ENCODE measurements around the gene UHRF1.
A peak's percentile ranks its signal among the peaks of the same experiment; 100 is the strongest.

The UHRF1 gene

GRCh38 chr19:4976401-4977298, 67.3 kb downstream of the UHRF1 start:
- H3K4me1 ChIP-seq (ENCODE audit: control insufficient read depth, insufficient read depth, low read length) = peaks cover 65% of the 10 kb centered on the region
- DNase-seq (ENCODE audit: low read depth) = peak; percentile 62

GRCh38 chr19:4977299-4978174, 68.2 kb downstream of the UHRF1 start:
- H3K9ac ChIP-seq (ENCODE audit: low read length) = peak overlapping the region; percentile 79
- peak; percentile 92 for DNase-seq (ENCODE audit: low read depth)
- no peaks in the 10 kb centered on the region for H3K36me3 ChIP-seq (ENCODE audit: control insufficient read depth, insufficient read depth, low read length, severe bottlenecking)
- no peaks in the 10 kb centered on the region for H3K9me3 ChIP-seq (ENCODE audit: control insufficient read depth, low read length)
- peaks cover 56% of the 10 kb centered on the region for H3K4me1 ChIP-seq (ENCODE audit: control insufficient read depth, insufficient read depth, low read length)
- H3K27me3 ChIP-seq (replicated peaks; ENCODE audit: control insufficient read depth, insufficient read depth, low read length) = no peaks in the 10 kb centered on the region
- peak overlapping the region; percentile 70 for H3K4me3 ChIP-seq (ENCODE audit: low read length)

More at GRCh38 chr19:4976401-4977298, 67.3 kb downstream of the UHRF1 start:
- H3K9ac ChIP-seq (ENCODE audit: low read length) = peak overlapping the region; percentile 79
- H3K4me3 ChIP-seq (ENCODE audit: low read length) = peak overlapping the region; percentile 70
- H3K27me3 ChIP-seq (replicated peaks; ENCODE audit: control insufficient read depth, insufficient read depth, low read length) = no peaks in the 10 kb centered on the region
- no peaks in the 10 kb centered on the region for H3K9me3 ChIP-seq (ENCODE audit: control insufficient read depth, low read length)
- H3K36me3 ChIP-seq (ENCODE audit: control insufficient read depth, insufficient read depth, low read length, severe bottlenecking) = no peaks in the 10 kb centered on the region

- Histone ChIP-seq H3K27me3 (replicated peaks; ENCODE audit: control insufficient read depth, insufficient read depth, low read length) (no peaks in the 10 kb centered on the region), H3K36me3 (ENCODE audit: control insufficient read depth, insufficient read depth, low read length, severe bottlenecking) (no peaks in the 10 kb centered on the region), H3K9ac (ENCODE audit: low read length) (no peak overlapping the region), H3K4me3 (ENCODE audit: low read length) (no peak overlapping the region), H3K9me3 (ENCODE audit: control insufficient read depth, low read length) (no peaks in the 10 kb centered on the region), H3K4me1 (ENCODE audit: control insufficient read depth, insufficient read depth, low read length) (peaks cover 45% of the 10 kb centered on the region)
- no peak for DNase-seq (ENCODE audit: low read depth)
These were observed 70.0 kb downstream of the UHRF1 start for GRCh38 chr19:4979211-4979807.

GRCh38 chr19:4980067-4980466, 70.8 kb downstream of the UHRF1 start:
- Histone ChIP-seq H3K36me3 (ENCODE audit: control insufficient read depth, insufficient read depth, low read length, severe bottlenecking) (no peaks in the 10 kb centered on the region), H3K4me3 (ENCODE audit: low read length) (no peak overlapping the region), H3K9ac (ENCODE audit: low read length) (no peak overlapping the region), H3K9me3 (ENCODE audit: control insufficient read depth, low read length) (no peaks in the 10 kb centered on the region), H3K27me3 (replicated peaks; ENCODE audit: control insufficient read depth, insufficient read depth, low read length) (no peaks in the 10 kb centered on the region), H3K4me1 (ENCODE audit: control insufficient read depth, insufficient read depth, low read length) (peaks cover 40% of the 10 kb centered on the region)
- peak; percentile 17 for DNase-seq (ENCODE audit: low read depth)

GRCh38 chr19:4980838-4981680, 71.8 kb downstream of the UHRF1 start:
- no peak overlapping the region for H3K9ac ChIP-seq (ENCODE audit: low read length)
- H3K36me3 ChIP-seq (ENCODE audit: control insufficient read depth, insufficient read depth, low read length, severe bottlenecking) = no peaks in the 10 kb centered on the region
- H3K27me3 ChIP-seq (replicated peaks; ENCODE audit: control insufficient read depth, insufficient read depth, low read length) = no peaks in the 10 kb centered on the region
- no peak overlapping the region for H3K4me3 ChIP-seq (ENCODE audit: low read length)
- peaks cover 33% of the 10 kb centered on the region for H3K4me1 ChIP-seq (ENCODE audit: control insufficient read depth, insufficient read depth, low read length)
- DNase-seq (ENCODE audit: low read depth) = no peak
- H3K9me3 ChIP-seq (ENCODE audit: control insufficient read depth, low read length) = no peaks in the 10 kb centered on the region

- no peaks in the 10 kb centered on the region for H3K36me3 ChIP-seq (ENCODE audit: control insufficient read depth, insufficient read depth, low read length, severe bottlenecking)
These were observed 72.3 kb downstream of the UHRF1 start for GRCh38 chr19:4981681-4981958.

GRCh38 chr19:4983346-4984105, 74.2 kb downstream of the UHRF1 start:
- Histone ChIP-seq H3K9me3 (ENCODE audit: control insufficient read depth, low read length) (no peaks in the 10 kb centered on the region), H3K9ac (ENCODE audit: low read length) (no peak overlapping the region), H3K4me1 (ENCODE audit: control insufficient read depth, insufficient read depth, low read length) (peaks cover 25% of the 10 kb centered on the region), H3K36me3 (ENCODE audit: control insufficient read depth, insufficient read depth, low read length, severe bottlenecking) (no peaks in the 10 kb centered on the region), H3K4me3 (ENCODE audit: low read length) (no peak overlapping the region), H3K27me3 (replicated peaks; ENCODE audit: control insufficient read depth, insufficient read depth, low read length) (no peaks in the 10 kb centered on the region)
- no peak for DNase-seq (ENCODE audit: low read depth)

More at GRCh38 chr19:4981681-4981958, 72.3 kb downstream of the UHRF1 start:
- no peaks in the 10 kb centered on the region for H3K27me3 ChIP-seq (replicated peaks; ENCODE audit: control insufficient read depth, insufficient read depth, low read length)
- H3K4me3 ChIP-seq (ENCODE audit: low read length) = no peak overlapping the region
- no peak overlapping the region for H3K9ac ChIP-seq (ENCODE audit: low read length)
- H3K4me1 ChIP-seq (ENCODE audit: control insufficient read depth, insufficient read depth, low read length) = peaks cover 28% of the 10 kb centered on the region
- no peak for DNase-seq (ENCODE audit: low read depth)
- H3K9me3 ChIP-seq (ENCODE audit: control insufficient read depth, low read length) = no peaks in the 10 kb centered on the region

- no peak for DNase-seq (ENCODE audit: low read depth)
- no peak overlapping the region for H3K4me3 ChIP-seq (ENCODE audit: low read length)
- no peak overlapping the region for H3K9ac ChIP-seq (ENCODE audit: low read length)
- H3K36me3 ChIP-seq (ENCODE audit: control insufficient read depth, insufficient read depth, low read length, severe bottlenecking) = no peaks in the 10 kb centered on the region
- no peaks in the 10 kb centered on the region for H3K27me3 ChIP-seq (replicated peaks; ENCODE audit: control insufficient read depth, insufficient read depth, low read length)
- no peaks in the 10 kb centered on the region for H3K9me3 ChIP-seq (ENCODE audit: control insufficient read depth, low read length)
- H3K4me1 ChIP-seq (ENCODE audit: control insufficient read depth, insufficient read depth, low read length) = peaks cover 26% of the 10 kb centered on the region
These were observed 74.7 kb downstream of the UHRF1 start for GRCh38 chr19:4984106-4984380.

GRCh38 chr19:4984438-4984990, 75.2 kb downstream of the UHRF1 start:
- peaks cover 27% of the 10 kb centered on the region for H3K4me1 ChIP-seq (ENCODE audit: control insufficient read depth, insufficient read depth, low read length)
- H3K4me3 ChIP-seq (ENCODE audit: low read length) = no peak overlapping the region
- H3K27me3 ChIP-seq (replicated peaks; ENCODE audit: control insufficient read depth, insufficient read depth, low read length) = no peaks in the 10 kb centered on the region
- no peaks in the 10 kb centered on the region for H3K36me3 ChIP-seq (ENCODE audit: control insufficient read depth, insufficient read depth, low read length, severe bottlenecking)
- DNase-seq (ENCODE audit: low read depth) = no peak
- no peaks in the 10 kb centered on the region for H3K9me3 ChIP-seq (ENCODE audit: control insufficient read depth, low read length)
- H3K9ac ChIP-seq (ENCODE audit: low read length) = no peak overlapping the region

- Histone ChIP-seq H3K36me3 (ENCODE audit: control insufficient read depth, insufficient read depth, low read length, severe bottlenecking) (no peaks in the 10 kb centered on the region), H3K9me3 (ENCODE audit: control insufficient read depth, low read length) (no peaks in the 10 kb centered on the region), H3K4me1 (ENCODE audit: control insufficient read depth, insufficient read depth, low read length) (peaks cover 24% of the 10 kb centered on the region), H3K9ac (ENCODE audit: low read length) (no peak overlapping the region), H3K27me3 (replicated peaks; ENCODE audit: control insufficient read depth, insufficient read depth, low read length) (no peaks in the 10 kb centered on the region), H3K4me3 (ENCODE audit: low read length) (no peak overlapping the region)
- DNase-seq (ENCODE audit: low read depth) = no peak
These were observed 76.3 kb downstream of the UHRF1 start for GRCh38 chr19:4985551-4985991.
